ENCODE measurements around the gene CYP8B1. TPM values are rescaled to one million over a fixed set of nuclear protein-coding genes. Genes with fewer than 3 reads are reported as not detected.

Gene CYP8B1, protein sequence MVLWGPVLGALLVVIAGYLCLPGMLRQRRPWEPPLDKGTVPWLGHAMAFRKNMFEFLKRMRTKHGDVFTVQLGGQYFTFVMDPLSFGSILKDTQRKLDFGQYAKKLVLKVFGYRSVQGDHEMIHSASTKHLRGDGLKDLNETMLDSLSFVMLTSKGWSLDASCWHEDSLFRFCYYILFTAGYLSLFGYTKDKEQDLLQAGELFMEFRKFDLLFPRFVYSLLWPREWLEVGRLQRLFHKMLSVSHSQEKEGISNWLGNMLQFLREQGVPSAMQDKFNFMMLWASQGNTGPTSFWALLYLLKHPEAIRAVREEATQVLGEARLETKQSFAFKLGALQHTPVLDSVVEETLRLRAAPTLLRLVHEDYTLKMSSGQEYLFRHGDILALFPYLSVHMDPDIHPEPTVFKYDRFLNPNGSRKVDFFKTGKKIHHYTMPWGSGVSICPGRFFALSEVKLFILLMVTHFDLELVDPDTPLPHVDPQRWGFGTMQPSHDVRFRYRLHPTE
- total RNA-seq (2011; cell fraction: chromatin; rRNA removed; ENCODE audit: low replicate concordance) = not detected in 2 replicates
- total RNA-seq (2011; cell fraction: nucleolus; rRNA removed) = not detected in 2 replicates
- not detected in 2 replicates for total RNA-seq (2011; cell fraction: nucleoplasm; rRNA removed)
- not detected in 2 replicates for total RNA-seq (2014; rRNA removed)
- not detected in 2 replicates for total RNA-seq (2014; rRNA removed; fragmentation: Illumina TruSeq; extraction: Trizol)
- total RNA-seq (2015; rRNA removed; fragmentation: Illumina TruSeq; extraction: Trizol) = not detected in 2 replicates
- total RNA-seq (2021) = 0.04 and 0.13 TPM in 2 replicates
- polyA plus RNA-seq (2011; rRNA removed) = not detected in 2 replicates
- not detected in 2 replicates for polyA plus RNA-seq (2011; cell fraction: cytosol; rRNA removed)
- polyA plus RNA-seq (2011; cell fraction: nucleus; rRNA removed) = not detected in 2 replicates
- not detected in 2 replicates for polyA plus RNA-seq (2012)
- polyA plus RNA-seq (2014; fragmentation: Illumina TruSeq; extraction: Trizol) = not detected in 2 replicates
- not detected for polyA plus RNA-seq (2014; fragmentation: Nextera tagmentation; extraction: Ambion mirVana)
- not detected in 2 replicates for polyA plus RNA-seq (2014; rRNA removed)
- not detected in 2 replicates for polyA minus RNA-seq (2011; rRNA and poly(A)+ RNA removed)
- polyA minus RNA-seq (2011; cell fraction: cytosol; rRNA and poly(A)+ RNA removed) = not detected in 2 replicates
- not detected in 2 replicates for polyA minus RNA-seq (2011; cell fraction: nucleus; rRNA and poly(A)+ RNA removed)
- Bru-seq, nascent RNA = not detected
- percentile 5 among the genes with signal in this experiment for BruChase-seq, experiment 1, labeled RNA remaining after a 2-hour chase
- BruChase-seq, experiment 2, labeled RNA remaining after a 6-hour chase = not detected
- long read RNA-seq, experiment 1 = 0 reads
- long read RNA-seq, experiment 2 = 0 reads
- long read RNA-seq, experiment 3 = 0 reads

DNA sequence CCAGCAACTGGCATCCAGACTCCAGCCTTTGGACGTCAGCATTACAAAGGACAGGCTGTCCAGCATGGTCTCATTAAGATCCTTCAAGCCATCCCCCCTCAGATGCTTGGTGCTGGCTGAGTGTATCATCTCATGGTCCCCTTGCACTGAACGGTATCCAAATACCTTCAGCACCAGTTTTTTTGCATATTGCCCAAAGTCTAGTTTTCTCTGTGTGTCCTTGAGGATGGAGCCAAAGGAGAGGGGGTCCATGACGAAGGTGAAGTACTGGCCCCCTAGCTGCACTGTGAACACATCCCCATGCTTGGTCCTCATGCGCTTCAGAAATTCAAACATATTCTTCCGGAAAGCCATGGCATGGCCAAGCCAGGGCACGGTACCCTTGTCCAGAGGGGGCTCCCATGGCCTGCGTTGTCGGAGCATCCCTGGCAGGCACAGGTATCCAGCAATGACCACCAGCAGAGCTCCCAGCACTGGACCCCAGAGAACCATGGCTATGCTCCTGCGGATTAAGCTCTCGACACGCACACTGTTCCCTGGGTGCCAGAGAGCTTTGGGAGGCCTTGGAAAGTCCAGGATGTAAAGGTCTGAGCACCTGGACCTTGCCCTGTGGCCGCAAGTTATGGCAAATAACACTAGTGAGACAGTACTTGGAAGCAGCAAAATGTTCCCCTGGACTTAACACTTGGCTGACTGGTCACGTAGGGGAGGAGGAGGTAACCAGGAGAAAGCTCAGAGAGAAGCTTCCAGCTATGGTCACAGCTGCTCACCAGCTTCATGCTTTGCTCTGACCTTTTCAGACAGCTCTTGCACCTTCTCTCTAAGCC, at the start of gene CYP8B1:
Gene CYP8B1, minus strand, starts transcription at position 555 of the 827 bp plus-strand sequence. Its CDS starts 63 bp downstream, at position 492.
- under 1% methylated on average over 13 of the region's 13 CpGs for WGBS (ENCODE audit: insufficient coverage, low coverage, missing lambda C conversion rate)
- no TSS peak for BruUV-seq (replicated peaks)
- no peak for FAIRE-seq
- no peaks in the 10 kb centered on the region for H3K79me2 ChIP-seq (ENCODE audit: control insufficient read depth, insufficient read depth, low read length)
- H3K9me1 ChIP-seq (ENCODE audit: control insufficient read depth, insufficient read depth, low read length) = peaks cover 2% of the 10 kb centered on the region
- H3K4me3 ChIP-seq = no peak within 1 kb of the TSS
- ChIA-PET POLR2A (interaction anchor here (0.6 to 1.2 kb wide), 6 partner anchors 17 to 959 kb away, joined by 3 to 4 read pairs (median 4); no protein-coding TSS in a partner anchor), CTCF (ENCODE audit: low intra/inter-chr PET ratio) (no interaction called here)
- no peaks in the 10 kb centered on the region for H3K36me3 ChIP-seq (ENCODE audit: control insufficient read depth, insufficient read depth, low read length)
- no peak within 1 kb of the TSS for H3K27ac ChIP-seq (ENCODE audit: extremely low read depth, low read depth, low read length)
- in situ Hi-C loops (cut with MboI) (loop anchor here (5.0 kb wide), 1 partner anchor 93 kb away; no protein-coding TSS in a partner anchor), intact Hi-C loops (cut with micrococcal nuclease) (no loop called here)
- no peak within 1 kb of the TSS for H2AFZ ChIP-seq (ENCODE audit: low read depth, low read length)
- no peaks in the 10 kb centered on the region for H3K9me3 ChIP-seq (replicated peaks; ENCODE audit: control insufficient read depth, insufficient read depth, low read depth, low read length)
- ATAC-seq = no peak
- H4K20me1 ChIP-seq (replicated peaks; ENCODE audit: control insufficient read depth, insufficient read depth, low read length) = peaks cover 4% of the 10 kb centered on the region; the same call in 1 of the 2 replicates
- H3K4me1 ChIP-seq (replicated peaks in 1 of 2; ENCODE audit: control insufficient read depth in 2 of 2, insufficient read depth in 2 of 2, low read length in 2 of 2) = peaks cover 0 to 3% of the 10 kb centered on the region in 2 experiments; a peak in 3 of 5 replicates
- H3K4me2 ChIP-seq (ENCODE audit: insufficient read depth, low read length) = no peak within 1 kb of the TSS
- TF ChIP-seq ZNF124 (CRISPR knock-in tag; IDR thresholded peaks at IDR 0.05) (no peak), ZSCAN29 (IDR thresholded peaks at IDR 0.05) (no peak), STAG1 (CRISPR knock-in tag; IDR thresholded peaks at IDR 0.05; ENCODE audit: borderline replicate concordance) (no peak), ZNF133 (CRISPR knock-in tag; IDR thresholded peaks at IDR 0.05) (no peak), U2AF1 (optimal IDR thresholded peaks at IDR 0.05; ENCODE audit: low read depth, low read length) (no peak)
- TF ChIP-seq, protein P1, sequence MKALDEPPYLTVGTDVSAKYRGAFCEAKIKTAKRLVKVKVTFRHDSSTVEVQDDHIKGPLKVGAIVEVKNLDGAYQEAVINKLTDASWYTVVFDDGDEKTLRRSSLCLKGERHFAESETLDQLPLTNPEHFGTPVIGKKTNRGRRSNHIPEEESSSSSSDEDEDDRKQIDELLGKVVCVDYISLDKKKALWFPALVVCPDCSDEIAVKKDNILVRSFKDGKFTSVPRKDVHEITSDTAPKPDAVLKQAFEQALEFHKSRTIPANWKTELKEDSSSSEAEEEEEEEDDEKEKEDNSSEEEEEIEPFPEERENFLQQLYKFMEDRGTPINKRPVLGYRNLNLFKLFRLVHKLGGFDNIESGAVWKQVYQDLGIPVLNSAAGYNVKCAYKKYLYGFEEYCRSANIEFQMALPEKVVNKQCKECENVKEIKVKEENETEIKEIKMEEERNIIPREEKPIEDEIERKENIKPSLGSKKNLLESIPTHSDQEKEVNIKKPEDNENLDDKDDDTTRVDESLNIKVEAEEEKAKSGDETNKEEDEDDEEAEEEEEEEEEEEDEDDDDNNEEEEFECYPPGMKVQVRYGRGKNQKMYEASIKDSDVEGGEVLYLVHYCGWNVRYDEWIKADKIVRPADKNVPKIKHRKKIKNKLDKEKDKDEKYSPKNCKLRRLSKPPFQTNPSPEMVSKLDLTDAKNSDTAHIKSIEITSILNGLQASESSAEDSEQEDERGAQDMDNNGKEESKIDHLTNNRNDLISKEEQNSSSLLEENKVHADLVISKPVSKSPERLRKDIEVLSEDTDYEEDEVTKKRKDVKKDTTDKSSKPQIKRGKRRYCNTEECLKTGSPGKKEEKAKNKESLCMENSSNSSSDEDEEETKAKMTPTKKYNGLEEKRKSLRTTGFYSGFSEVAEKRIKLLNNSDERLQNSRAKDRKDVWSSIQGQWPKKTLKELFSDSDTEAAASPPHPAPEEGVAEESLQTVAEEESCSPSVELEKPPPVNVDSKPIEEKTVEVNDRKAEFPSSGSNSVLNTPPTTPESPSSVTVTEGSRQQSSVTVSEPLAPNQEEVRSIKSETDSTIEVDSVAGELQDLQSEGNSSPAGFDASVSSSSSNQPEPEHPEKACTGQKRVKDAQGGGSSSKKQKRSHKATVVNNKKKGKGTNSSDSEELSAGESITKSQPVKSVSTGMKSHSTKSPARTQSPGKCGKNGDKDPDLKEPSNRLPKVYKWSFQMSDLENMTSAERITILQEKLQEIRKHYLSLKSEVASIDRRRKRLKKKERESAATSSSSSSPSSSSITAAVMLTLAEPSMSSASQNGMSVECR (CRISPR knock-in tag; IDR thresholded peaks at IDR 0.05) = no peak
- no peak within 1 kb of the TSS for H3K9ac ChIP-seq (ENCODE audit: insufficient read depth in 1 of 2, low read depth in 2 of 2, low read length in 2 of 2)
- DNase-seq (ENCODE audit: extremely low read depth in 1 of 4, low spot score in 3 of 4) = no peak
- peaks cover 30 to 60% of the 10 kb centered on the region in 2 experiments for H3K27me3 ChIP-seq (ENCODE audit: control insufficient read depth in 2 of 2, insufficient read depth in 2 of 2, low read length in 2 of 2)

Data from K562 (cell line).